ENCODE data around the gene BEND4. TPM values are rescaled to one million over a fixed set of nuclear protein-coding genes. Genes with fewer than 3 reads are reported as not detected.

The BEND4 gene
- total RNA-seq, 5 donors from 2014 or later (not counting 1 experiment from before 2014, with no cell fraction given): 0.26 to 0.73 (median 0.50) TPM

DNA sequence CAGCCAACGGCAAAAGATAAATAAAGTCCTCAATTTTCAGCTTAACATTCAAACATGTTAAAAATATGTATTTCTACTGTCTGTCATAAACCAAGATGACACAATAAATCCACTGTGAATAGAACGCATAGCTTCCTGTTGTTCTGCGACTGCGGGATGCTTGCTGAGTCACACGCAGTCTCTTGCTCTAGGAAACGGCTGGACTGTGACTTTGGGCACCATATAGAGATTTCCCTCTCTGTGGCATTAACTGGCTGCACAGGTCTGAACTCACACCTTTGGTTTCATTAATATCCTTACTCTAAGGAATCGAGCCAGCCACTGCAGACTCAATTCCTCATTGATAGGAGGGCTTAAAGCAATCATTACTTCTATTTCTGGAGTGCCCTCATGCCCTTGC lies 8.4 kb downstream of the BEND4 start:
- H3K4me1 Mint-ChIP-seq: no peaks in the 10 kb centered on the region
- H3K27ac Mint-ChIP-seq: no peak overlapping the region
- no peak overlapping the region for H3K27ac ChIP-seq (ENCODE audit: low read length)
- no peaks in the 10 kb centered on the region for H3K27me3 ChIP-seq (replicated peaks in 1 of 2; ENCODE audit: control insufficient read depth in 2 of 2, extremely low read depth in 1 of 2, insufficient read depth in 2 of 2, low read length in 1 of 2)
- ChIA-PET POLR2A (no interaction called here), CTCF (no interaction called here)
- ATAC-seq (replicated peaks in 1 of 4) (no peak), DNase-seq (no peak)
- H3K27me3 Mint-ChIP-seq: peaks cover 15 to 23% of the 10 kb centered on the region in 2 donors
- WGBS (ENCODE audit: insufficient coverage): 64% methylated on average over 4 of the region's 7 CpGs
- H3K36me3 Mint-ChIP-seq: no peaks in the 10 kb centered on the region
- no peaks in the 10 kb centered on the region for H3K9me3 Mint-ChIP-seq
- H3K4me3 Mint-ChIP-seq: no peak overlapping the region
- H3K9me3 ChIP-seq: no peaks in the 10 kb centered on the region
- H3K4me3 ChIP-seq (ENCODE audit: control insufficient read depth in 1 of 2, extremely low read depth in 1 of 2, low read length in 1 of 2): no peak overlapping the region
- no peaks in the 10 kb centered on the region for H3K36me3 ChIP-seq (ENCODE audit: control insufficient read depth in 2 of 2, extremely low read depth in 1 of 2, insufficient read depth in 1 of 2, low read length in 1 of 2)
- no peaks in the 10 kb centered on the region for H3K4me1 ChIP-seq (ENCODE audit: control insufficient read depth in 1 of 2, extremely low read depth in 1 of 2, insufficient read depth in 2 of 2, low read length in 2 of 2)

DNA sequence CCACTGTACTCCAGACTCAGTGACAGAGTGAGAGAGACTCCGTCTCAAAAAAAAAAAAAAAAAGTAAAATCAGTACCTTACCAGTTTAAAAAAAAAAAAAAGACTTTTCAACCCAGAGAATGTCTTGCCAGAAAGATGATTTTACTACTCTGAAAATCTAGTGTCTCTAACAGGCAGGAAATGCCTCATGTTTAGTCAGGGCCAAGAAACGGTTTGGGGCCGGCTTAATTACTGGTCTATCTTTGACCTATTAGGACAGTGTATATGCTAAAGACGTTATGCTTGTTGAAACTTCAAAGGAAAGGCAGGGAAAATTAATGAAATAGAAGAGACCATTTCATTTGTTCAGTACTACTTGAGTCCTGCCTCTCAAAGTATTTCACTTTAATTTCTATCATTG lies 9.9 kb downstream of the BEND4 start:
- H3K27me3 Mint-ChIP-seq: peaks cover 13 to 18% of the 10 kb centered on the region in 2 donors
- no peak for ATAC-seq (replicated peaks in 1 of 4)
- no peaks in the 10 kb centered on the region for H3K9me3 Mint-ChIP-seq
- H3K36me3 Mint-ChIP-seq: no peaks in the 10 kb centered on the region
- Histone ChIP-seq H3K4me1 (ENCODE audit: control insufficient read depth in 1 of 2, extremely low read depth in 1 of 2, insufficient read depth in 2 of 2, low read length in 2 of 2) (no peaks in the 10 kb centered on the region), H3K27me3 (replicated peaks in 1 of 2; ENCODE audit: control insufficient read depth in 2 of 2, extremely low read depth in 1 of 2, insufficient read depth in 2 of 2, low read length in 1 of 2) (no peaks in the 10 kb centered on the region), H3K9me3 (no peaks in the 10 kb centered on the region), H3K4me3 (ENCODE audit: control insufficient read depth in 1 of 2, extremely low read depth in 1 of 2, low read length in 1 of 2) (no peak overlapping the region), H3K36me3 (ENCODE audit: control insufficient read depth in 2 of 2, extremely low read depth in 1 of 2, insufficient read depth in 1 of 2, low read length in 1 of 2) (no peaks in the 10 kb centered on the region), H3K27ac (ENCODE audit: low read length) (no peak overlapping the region)
- WGBS (ENCODE audit: insufficient coverage): no CpG with 5 or more reads among the region's 4 CpGs
- ChIA-PET CTCF (no interaction called here), POLR2A (no interaction called here)
- DNase-seq: no peak
- H3K4me3 Mint-ChIP-seq: no peak overlapping the region
- H3K27ac Mint-ChIP-seq: no peak overlapping the region
- H3K4me1 Mint-ChIP-seq: no peaks in the 10 kb centered on the region

DNA sequence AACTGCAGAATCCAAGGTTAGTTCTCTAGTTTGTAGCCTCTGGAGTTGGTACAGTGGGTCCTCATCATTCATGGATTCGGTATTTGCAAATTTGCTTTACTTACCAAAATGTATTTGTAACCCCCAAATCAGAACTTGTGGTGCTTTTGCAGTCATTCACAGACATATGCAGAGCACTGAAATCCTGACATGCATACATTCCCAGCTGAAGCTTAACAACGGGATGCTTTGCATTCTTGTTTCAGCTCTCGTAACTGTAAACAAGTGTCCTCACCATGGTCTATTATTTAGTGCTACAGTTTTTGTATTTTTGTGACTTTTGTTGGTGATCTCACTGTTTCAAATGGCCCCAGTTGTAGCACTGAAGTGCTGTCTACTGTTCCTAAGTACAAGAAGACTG lies 16.1 kb downstream of the BEND4 start:
- DNase-seq (no peak), ATAC-seq (replicated peaks in 1 of 4) (no peak)
- Histone ChIP-seq H3K27me3 (replicated peaks in 1 of 2; ENCODE audit: control insufficient read depth in 2 of 2, extremely low read depth in 1 of 2, insufficient read depth in 2 of 2, low read length in 1 of 2) (peaks cover 0 to 6% of the 10 kb centered on the region in 2 experiments), H3K4me3 (ENCODE audit: control insufficient read depth in 1 of 2, extremely low read depth in 1 of 2, low read length in 1 of 2) (no peak overlapping the region), H3K4me1 (ENCODE audit: control insufficient read depth in 1 of 2, extremely low read depth in 1 of 2, insufficient read depth in 2 of 2, low read length in 2 of 2) (no peaks in the 10 kb centered on the region), H3K36me3 (ENCODE audit: control insufficient read depth in 2 of 2, extremely low read depth in 1 of 2, insufficient read depth in 1 of 2, low read length in 1 of 2) (no peaks in the 10 kb centered on the region), H3K27ac (ENCODE audit: low read length) (no peak overlapping the region), H3K9me3 (no peaks in the 10 kb centered on the region)
- Mint-ChIP-seq H3K4me3 (no peak overlapping the region), H3K9me3 (peaks cover 0 to 3% (median 0%) of the 10 kb centered on the region in 3 donors), H3K27me3 (peaks cover 0 to 3% of the 10 kb centered on the region in 2 donors), H3K36me3 (no peaks in the 10 kb centered on the region), H3K4me1 (no peaks in the 10 kb centered on the region), H3K27ac (no peak overlapping the region)
- CTCF ChIA-PET: no interaction called here
- POLR2A ChIA-PET: no interaction called here
- WGBS (ENCODE audit: insufficient coverage): no CpG with 5 or more reads among the region's 3 CpGs

DNA sequence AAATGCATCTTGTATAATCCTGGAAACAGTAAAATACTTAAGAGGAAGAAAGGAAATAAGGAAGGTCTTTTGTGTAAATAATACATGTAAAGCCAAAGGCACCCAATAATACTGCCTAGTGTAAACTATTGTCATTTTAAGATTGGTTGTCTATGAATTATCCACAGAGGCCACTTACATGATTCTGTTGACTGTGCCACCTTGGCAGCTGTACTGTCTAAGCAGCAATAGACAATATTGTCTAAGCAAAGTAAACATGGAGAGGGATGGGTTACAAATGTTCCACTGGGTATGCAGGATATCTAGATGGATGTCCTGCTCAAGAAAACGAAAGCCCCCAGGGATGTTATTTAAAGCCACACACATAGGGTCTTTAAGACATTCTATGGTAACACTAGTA lies 19.4 kb downstream of the BEND4 start:
- no peak for ATAC-seq (replicated peaks in 1 of 4)
- H3K4me3 ChIP-seq (ENCODE audit: control insufficient read depth in 1 of 2, extremely low read depth in 1 of 2, low read length in 1 of 2): no peak overlapping the region
- Mint-ChIP-seq H3K27ac (no peak overlapping the region), H3K27me3 (peaks cover 3% of the 10 kb centered on the region in 2 donors), H3K4me3 (no peak overlapping the region), H3K9me3 (peaks cover 0 to 3% (median 0%) of the 10 kb centered on the region in 3 donors), H3K36me3 (no peaks in the 10 kb centered on the region), H3K4me1 (no peaks in the 10 kb centered on the region)
- ChIA-PET CTCF (no interaction called here), POLR2A (no interaction called here)
- H3K27ac ChIP-seq (ENCODE audit: low read length): no peak overlapping the region
- DNase-seq: no peak
- no CpG with 5 or more reads among the region's 1 CpG for WGBS (ENCODE audit: insufficient coverage)
- H3K27me3 ChIP-seq (replicated peaks in 1 of 2; ENCODE audit: control insufficient read depth in 2 of 2, extremely low read depth in 1 of 2, insufficient read depth in 2 of 2, low read length in 1 of 2): peaks cover 0 to 6% of the 10 kb centered on the region in 2 experiments
- no peaks in the 10 kb centered on the region for H3K36me3 ChIP-seq (ENCODE audit: control insufficient read depth in 2 of 2, extremely low read depth in 1 of 2, insufficient read depth in 1 of 2, low read length in 1 of 2)
- no peaks in the 10 kb centered on the region for H3K9me3 ChIP-seq
- H3K4me1 ChIP-seq (ENCODE audit: control insufficient read depth in 1 of 2, extremely low read depth in 1 of 2, insufficient read depth in 2 of 2, low read length in 2 of 2): no peaks in the 10 kb centered on the region

DNA sequence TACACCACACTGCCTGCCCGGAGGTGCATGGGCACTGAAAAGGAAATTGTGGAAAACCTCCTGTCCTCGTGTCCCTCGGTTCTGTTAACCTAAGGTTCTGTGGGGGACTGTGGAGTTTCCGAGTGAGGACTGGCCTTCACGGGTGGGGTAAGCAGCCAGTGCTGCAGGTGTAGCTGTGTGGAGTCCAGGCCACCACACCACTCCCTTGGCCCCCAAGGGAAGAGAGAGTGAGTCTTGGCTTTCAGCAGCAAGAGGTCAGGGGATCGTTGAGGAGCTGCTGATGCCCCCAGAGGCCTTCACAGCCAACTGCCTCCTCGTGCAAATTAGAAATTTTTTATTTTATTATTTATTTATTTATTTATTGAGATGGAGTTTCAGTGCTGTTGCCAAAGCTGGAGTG lies 20.4 kb downstream of the BEND4 start:
- DNase-seq (no peak), ATAC-seq (replicated peaks in 1 of 4) (no peak)
- 100% methylated on average over 1 of the region's 7 CpGs for WGBS (ENCODE audit: insufficient coverage)
- H3K4me3 ChIP-seq (ENCODE audit: control insufficient read depth in 1 of 2, extremely low read depth in 1 of 2, low read length in 1 of 2): no peak overlapping the region
- H3K36me3 Mint-ChIP-seq: no peaks in the 10 kb centered on the region
- H3K27ac ChIP-seq (ENCODE audit: low read length): no peak overlapping the region
- H3K9me3 ChIP-seq: no peaks in the 10 kb centered on the region
- H3K4me3 Mint-ChIP-seq: no peak overlapping the region
- H3K4me1 Mint-ChIP-seq: no peaks in the 10 kb centered on the region
- H3K9me3 Mint-ChIP-seq: peaks cover 0 to under 1% (median 0%) of the 10 kb centered on the region in 3 donors
- CTCF ChIA-PET: no interaction called here
- no peaks in the 10 kb centered on the region for H3K36me3 ChIP-seq (ENCODE audit: control insufficient read depth in 2 of 2, extremely low read depth in 1 of 2, insufficient read depth in 1 of 2, low read length in 1 of 2)
- peaks cover 2 to 3% of the 10 kb centered on the region in 2 donors for H3K27me3 Mint-ChIP-seq
- no peaks in the 10 kb centered on the region for H3K4me1 ChIP-seq (ENCODE audit: control insufficient read depth in 1 of 2, extremely low read depth in 1 of 2, insufficient read depth in 2 of 2, low read length in 2 of 2)
- H3K27me3 ChIP-seq (replicated peaks in 1 of 2; ENCODE audit: control insufficient read depth in 2 of 2, extremely low read depth in 1 of 2, insufficient read depth in 2 of 2, low read length in 1 of 2): peaks cover 0 to 6% of the 10 kb centered on the region in 2 experiments
- H3K27ac Mint-ChIP-seq: no peak overlapping the region
- POLR2A ChIA-PET: no interaction called here

DNA sequence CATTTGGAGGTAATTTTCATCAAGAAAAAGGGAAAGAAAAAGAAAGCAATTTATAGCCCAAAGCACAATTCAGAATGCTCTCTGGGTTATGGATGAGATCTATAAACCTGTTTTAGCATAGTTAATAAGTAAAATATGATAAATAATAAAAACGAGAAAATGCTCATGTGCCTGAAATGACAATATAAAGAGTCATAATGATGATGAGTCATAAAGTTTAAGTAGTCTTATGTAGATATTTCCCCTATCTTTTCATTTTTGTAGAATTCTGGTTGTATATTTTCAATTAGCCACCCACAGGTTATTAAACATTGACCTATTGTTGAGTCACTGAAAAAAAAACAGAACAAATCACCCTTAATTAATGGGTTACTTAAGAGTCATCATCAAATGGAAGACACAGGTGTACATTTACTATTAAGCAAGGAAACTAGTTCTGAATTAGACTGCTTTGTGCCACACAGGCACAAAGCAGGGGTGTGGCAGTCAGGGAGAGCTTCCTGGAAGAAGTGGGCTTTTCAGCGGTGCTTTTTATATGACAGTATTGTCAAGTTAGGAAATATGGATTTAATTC lies 29.3 kb downstream of the BEND4 start:
- CTCF ChIA-PET: no interaction called here
- ATAC-seq (replicated peaks in 1 of 4) (no peak), DNase-seq (no peak)
- POLR2A ChIA-PET: no interaction called here
- Mint-ChIP-seq H3K27ac (no peak overlapping the region), H3K4me3 (no peak overlapping the region), H3K27me3 (peaks cover 4% of the 10 kb centered on the region in 2 donors), H3K4me1 (peaks cover 0 to 1% (median 0%) of the 10 kb centered on the region in 3 donors), H3K9me3 (no peaks in the 10 kb centered on the region), H3K36me3 (no peaks in the 10 kb centered on the region)
- H3K9me3 ChIP-seq: no peaks in the 10 kb centered on the region
- H3K27ac ChIP-seq (ENCODE audit: low read length): no peak overlapping the region
- 80% methylated on average over 1 of the region's 2 CpGs for WGBS (ENCODE audit: insufficient coverage)
- H3K4me3 ChIP-seq (ENCODE audit: control insufficient read depth in 1 of 2, extremely low read depth in 1 of 2, low read length in 1 of 2): no peak overlapping the region
- peaks cover 0 to 14% of the 10 kb centered on the region in 2 experiments for H3K27me3 ChIP-seq (replicated peaks in 1 of 2; ENCODE audit: control insufficient read depth in 2 of 2, extremely low read depth in 1 of 2, insufficient read depth in 2 of 2, low read length in 1 of 2)
- H3K4me1 ChIP-seq (ENCODE audit: control insufficient read depth in 1 of 2, extremely low read depth in 1 of 2, insufficient read depth in 2 of 2, low read length in 2 of 2): no peaks in the 10 kb centered on the region
- H3K36me3 ChIP-seq (ENCODE audit: control insufficient read depth in 2 of 2, extremely low read depth in 1 of 2, insufficient read depth in 1 of 2, low read length in 1 of 2): no peaks in the 10 kb centered on the region

DNA sequence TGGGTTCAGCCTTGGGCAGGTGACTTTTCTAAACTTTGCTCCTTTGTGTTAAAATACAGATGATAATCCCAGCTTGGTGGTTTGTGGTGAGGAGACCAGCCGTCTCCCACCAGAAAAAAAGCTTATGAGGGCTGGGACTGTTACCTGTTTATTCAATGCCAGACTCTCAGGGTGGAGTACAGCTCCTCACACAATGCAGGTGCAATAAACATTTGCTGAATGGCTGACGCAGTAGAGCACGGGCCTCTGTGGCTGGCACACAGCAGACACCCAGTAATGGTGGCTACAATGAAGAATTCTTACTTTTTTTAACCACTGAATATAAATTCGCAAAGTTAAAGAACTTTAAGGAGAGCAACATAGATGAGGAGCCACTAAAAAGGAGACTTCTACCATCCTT lies 30.2 kb downstream of the BEND4 start:
- peaks cover 0 to 14% of the 10 kb centered on the region in 2 experiments for H3K27me3 ChIP-seq (replicated peaks in 1 of 2; ENCODE audit: control insufficient read depth in 2 of 2, extremely low read depth in 1 of 2, insufficient read depth in 2 of 2, low read length in 1 of 2)
- H3K4me1 Mint-ChIP-seq: peaks cover 0 to 1% (median 0%) of the 10 kb centered on the region in 3 donors
- no peaks in the 10 kb centered on the region for H3K9me3 ChIP-seq
- ChIA-PET CTCF (no interaction called here), POLR2A (no interaction called here)
- no peak overlapping the region for H3K27ac ChIP-seq (ENCODE audit: low read length)
- no peaks in the 10 kb centered on the region for H3K4me1 ChIP-seq (ENCODE audit: control insufficient read depth in 1 of 2, extremely low read depth in 1 of 2, insufficient read depth in 2 of 2, low read length in 2 of 2)
- no peaks in the 10 kb centered on the region for H3K36me3 ChIP-seq (ENCODE audit: control insufficient read depth in 2 of 2, extremely low read depth in 1 of 2, insufficient read depth in 1 of 2, low read length in 1 of 2)
- no peak for ATAC-seq (replicated peaks in 1 of 4)
- no peaks in the 10 kb centered on the region for H3K9me3 Mint-ChIP-seq
- H3K4me3 Mint-ChIP-seq: no peak overlapping the region
- H3K36me3 Mint-ChIP-seq: no peaks in the 10 kb centered on the region
- no peak overlapping the region for H3K27ac Mint-ChIP-seq
- peaks cover 6 to 8% of the 10 kb centered on the region in 2 donors for H3K27me3 Mint-ChIP-seq
- no peak for DNase-seq
- no peak overlapping the region for H3K4me3 ChIP-seq (ENCODE audit: control insufficient read depth in 1 of 2, extremely low read depth in 1 of 2, low read length in 1 of 2)
- WGBS (ENCODE audit: insufficient coverage): no CpG with 5 or more reads among the region's 4 CpGs
